AG08395 (cell line): Measurements from ENCODE around the gene DLG1.

Experiments
- DNase-seq: peaks from one replicate; pipeline ENCODE4 v3.0.0; 2012; ENCODE audit warnings: mixed read lengths, low spot score

DLG1 gene

DNA sequence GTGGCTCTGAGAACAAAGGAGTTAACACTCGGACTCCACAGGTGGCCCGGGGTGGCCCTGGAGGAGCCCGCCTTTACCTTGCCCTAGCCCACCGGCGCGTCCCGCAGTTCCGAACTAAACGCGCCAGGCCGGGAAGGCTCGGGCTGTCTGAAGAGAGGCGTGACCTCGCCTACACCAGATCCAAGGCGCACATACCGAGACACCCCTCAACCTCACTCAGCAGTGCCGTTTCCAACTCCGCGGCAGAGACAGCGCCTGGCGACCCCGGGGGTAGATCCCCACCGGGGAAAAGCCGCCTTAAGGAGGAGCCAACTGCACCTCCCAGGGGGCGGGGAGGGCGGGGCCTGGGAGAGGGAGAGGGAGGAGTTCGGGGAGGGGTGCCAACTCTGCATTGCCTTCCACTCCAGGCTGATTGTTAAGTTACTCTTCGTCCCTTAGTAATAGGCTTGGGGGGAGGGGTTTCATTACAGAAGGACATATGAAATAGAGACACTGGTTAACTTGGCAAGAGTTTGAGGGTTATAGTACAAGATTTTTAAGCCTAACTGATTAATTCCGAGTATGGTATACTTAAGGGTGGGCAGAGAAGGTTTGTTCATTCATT is at the start of gene DLG1:
Gene DLG1, minus strand, starts transcription at position 272 of the 604 bp plus-strand sequence. CDS start 1,408 bp downstream, outside the sequence.
- DNase-seq: peak; percentile 88

DNA sequence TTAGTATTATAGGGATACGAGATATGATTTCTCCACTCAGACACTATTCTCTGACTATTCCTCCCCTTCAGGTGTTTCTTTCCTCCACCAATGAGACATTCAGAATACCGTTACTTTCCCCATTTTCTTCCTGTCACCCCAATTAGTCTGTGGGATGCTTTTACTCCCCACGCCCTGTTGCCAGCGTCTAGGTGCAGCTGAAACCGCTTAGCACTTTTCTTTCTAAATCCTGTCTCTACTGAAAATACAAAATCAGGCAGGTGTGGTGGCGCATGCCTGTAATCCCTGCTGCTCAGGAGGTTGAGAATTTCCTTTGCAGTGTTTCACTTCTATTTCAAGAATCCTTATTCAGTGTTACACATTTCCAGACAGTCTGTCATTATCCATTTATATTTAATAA is 49.6 kb upstream of the DLG1 start:
- DNase-seq: no peak

DNA sequence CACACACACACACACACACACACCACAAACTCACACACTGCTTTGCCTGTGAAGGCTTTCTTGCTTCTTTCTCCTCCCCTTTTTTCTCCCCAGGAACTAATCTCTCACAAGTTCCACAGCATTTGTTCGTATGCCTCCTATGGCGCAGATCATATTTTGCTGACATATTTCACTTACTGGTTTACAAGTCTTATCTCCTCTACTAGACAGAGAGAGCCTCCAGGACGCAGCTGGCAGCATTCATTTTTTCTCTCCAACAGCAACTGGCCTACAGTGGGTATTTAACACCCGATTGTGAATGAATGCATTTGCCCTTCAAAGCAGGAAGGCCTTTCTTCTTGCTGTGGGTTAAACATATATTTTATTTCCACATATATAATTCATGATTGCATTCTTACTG is 47.0 kb upstream of the DLG1 start:
- DNase-seq: no peak

DNA sequence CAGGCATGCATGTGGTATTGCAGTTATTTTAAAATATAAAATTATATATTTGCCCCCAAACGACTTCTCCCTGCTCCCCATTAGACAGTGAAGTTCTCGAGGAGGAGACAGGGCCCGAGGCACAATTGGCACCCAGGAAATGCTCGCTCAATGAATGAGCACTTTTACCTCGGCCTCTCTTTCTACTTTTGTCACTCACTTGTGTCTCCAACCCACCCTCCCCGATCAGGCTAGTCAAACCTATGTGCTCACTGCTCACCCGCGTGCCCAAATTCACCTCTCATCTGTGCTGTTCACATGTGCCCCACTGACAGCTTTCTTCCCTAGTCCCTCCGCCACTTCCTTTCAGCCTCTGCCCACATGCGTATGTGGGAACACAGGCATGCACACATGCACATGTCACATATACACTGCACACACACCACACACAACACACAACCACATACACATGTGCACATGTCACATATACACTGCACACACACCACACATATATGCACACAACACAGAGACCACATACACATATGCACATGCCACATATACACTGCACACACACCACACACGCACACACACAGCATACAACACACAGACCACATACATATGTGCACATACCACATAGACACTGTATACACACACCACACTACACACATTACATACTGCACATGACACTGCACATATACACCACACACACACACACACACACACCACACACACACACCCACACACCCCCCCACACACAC is 46.3 kb upstream of the DLG1 start:
- no peak for DNase-seq

DNA sequence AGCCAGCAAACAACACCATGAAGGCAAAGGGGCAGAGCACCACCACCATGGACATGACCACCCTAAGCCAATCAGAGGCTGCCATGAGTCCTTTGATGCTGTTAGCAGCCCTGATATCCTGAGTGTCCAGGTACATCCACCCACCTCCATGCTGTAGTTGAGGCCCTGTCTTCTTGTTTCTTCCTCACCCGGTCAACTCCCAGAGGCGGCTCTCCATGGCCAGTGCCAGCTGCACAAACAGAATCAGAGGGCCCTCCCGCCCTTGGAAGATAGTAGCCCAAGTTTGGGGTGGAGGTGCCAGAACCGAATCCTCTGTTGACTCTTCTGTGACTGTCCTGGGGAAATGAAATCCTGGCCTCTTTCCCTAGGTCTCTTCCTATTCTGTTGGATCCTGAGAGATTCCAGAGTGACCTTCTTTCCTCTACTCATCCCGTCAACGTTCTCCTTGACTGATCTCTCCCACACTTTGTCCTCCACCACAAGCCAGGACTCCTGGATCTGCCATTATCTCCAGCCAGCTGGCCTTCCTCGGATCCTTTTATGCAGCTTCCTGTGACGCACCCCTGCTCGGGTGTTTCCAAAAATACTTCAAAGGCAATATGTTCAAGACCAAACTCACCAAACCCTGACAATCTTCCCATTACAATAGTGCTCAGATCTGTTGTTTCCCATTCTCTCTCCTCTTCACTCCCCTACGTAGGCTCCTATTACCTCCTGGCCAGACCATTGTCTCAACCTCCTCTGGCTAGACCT is 45.4 kb upstream of the DLG1 start:
- no peak for DNase-seq

DNA sequence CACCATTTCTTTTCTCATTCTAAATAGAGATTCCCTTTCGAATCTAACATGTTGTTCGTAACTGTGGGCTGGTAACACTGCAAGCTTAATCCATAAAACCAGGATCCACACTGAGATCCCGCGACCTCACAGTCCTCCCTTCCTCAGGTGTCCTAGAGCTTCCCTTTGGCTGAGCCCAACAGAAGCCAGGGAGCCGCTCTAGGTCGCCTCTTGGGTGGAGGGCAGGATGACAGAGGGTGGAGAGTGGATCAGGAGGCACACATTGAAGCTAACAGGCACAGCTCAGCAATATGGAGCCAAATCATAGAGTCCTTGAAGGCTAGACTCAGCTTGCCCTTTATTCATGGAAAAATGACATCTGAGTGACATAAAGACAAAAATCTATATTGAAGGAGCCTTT is 44.7 kb upstream of the DLG1 start:
- no peak for DNase-seq

DNA sequence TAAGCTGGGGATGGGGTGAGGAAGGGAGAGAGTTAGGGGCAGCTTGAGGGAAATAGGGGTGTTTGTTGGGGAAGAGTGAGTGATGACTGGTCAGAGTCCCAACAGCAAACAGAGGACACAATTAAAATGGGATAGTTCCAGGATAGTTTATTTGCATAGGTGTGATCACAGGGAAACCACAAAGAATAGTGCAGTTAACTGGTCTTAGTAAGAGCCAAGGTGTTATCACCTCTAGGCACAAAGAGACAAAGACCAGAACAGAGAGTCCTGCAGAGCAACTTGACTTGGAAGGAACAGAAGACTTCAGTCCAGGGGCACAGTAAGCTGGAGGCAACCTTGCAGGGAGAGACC is 42.1 kb upstream of the DLG1 start:
- no peak for DNase-seq

DNA sequence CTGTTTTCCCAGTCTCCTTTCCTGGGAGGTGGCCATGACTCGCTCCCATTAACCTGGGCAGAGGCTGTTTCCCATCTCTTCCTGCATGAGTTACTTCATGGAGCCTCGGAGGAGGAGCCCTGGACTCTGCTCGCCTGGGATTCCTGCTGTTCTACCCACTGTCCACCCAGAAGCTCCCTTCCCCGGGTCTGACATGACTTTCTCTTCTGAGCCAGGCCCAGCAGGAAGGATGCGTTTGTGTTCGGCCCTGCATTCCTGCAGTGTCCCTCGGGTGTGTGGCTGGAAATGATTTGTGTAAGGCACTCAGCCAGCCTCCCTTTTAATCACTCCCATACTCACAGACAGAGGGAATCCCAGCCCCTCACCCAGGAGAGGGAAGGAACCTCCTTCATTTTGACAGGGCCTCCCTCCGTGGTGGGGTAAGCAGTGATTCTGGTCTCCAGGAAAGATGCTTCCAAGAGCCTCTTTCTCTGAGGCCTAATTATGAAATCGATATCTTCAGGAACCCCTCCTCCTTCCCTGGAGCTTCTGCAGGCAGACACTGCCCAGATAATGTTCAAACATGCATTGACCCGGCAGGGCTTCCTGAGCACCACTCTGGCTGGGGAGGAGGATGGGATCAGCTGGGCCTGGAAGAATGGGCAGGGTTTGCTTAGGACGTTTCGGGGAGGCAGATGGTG is 41.6 kb upstream of the DLG1 start:
- peak; percentile 79 for DNase-seq

DNA sequence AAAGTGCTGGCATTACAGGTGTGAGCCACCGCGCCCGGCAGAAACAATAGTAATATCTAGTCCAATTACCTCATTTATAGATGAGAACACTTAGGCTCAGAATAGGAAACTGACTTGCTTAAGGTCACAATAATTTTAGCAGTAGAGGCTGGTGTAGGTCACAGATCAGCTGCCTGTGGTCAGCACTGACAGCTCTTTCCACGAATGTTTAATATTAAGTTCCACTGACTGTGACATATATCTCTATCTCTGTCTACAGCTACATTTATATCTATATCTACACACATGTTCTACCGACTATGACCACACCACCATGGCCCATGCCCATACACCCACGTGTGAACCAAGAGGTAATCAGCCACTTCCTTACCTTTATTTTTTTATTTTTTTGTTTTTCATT is 40.2 kb upstream of the DLG1 start:
- no peak for DNase-seq

DNA sequence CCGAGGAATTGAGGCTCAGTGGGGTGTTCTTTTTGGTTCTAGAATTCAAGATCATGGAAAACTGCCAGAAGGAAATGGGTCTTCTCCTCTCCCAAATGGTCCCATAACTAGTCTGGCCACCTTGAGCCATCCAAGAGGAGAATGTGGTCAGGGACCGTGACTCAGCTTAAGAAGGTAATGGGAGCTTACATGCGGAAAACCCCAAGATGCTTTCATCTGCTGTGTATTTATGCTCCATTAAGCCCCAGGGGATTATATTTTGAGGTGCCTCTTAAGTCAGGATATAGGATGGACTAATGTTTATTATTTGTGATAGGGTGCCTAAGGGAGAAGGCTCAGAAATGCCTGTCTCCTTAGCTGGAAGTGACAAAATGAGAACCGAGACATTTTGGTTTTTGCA is 39.2 kb upstream of the DLG1 start:
- DNase-seq: no peak

DNA sequence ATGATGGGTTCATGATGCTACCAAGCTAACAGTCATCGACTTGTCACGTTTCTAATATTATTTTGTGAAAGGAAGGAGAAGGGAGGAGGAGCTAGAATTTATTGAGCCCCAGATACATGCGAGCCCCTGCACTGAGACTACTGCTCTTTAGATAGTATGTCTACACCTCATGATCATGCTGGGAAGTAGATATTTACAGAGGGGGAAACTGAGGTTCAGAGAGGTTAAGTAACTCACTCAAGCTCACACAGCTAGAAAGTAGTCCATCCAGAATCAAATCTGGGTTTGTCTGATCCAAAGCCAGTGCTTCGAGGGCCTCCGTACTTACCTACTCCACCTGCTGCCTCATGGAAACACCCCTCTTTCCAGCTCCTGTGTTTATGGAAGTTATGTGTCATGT is 38.8 kb upstream of the DLG1 start:
- DNase-seq: no peak

DNA sequence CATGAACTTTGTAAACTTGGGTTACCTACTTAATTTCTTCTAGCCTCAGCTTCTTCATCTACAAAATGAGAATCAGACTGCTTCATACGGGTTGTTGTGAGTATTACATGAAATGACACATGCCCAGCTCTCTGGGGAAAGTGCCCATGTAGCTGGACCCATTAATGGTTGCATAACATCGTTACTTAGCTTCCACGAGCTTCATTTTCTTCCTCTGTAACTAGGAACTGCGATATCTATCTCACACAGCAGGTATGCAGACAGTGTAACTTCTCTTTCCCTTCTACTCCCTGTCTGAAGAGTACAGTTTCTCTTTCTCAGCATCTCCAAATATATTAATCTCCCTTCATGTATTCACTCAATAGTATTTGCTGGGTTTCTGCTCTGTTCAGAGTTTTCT is 37.9 kb upstream of the DLG1 start:
- DNase-seq: no peak

DNA sequence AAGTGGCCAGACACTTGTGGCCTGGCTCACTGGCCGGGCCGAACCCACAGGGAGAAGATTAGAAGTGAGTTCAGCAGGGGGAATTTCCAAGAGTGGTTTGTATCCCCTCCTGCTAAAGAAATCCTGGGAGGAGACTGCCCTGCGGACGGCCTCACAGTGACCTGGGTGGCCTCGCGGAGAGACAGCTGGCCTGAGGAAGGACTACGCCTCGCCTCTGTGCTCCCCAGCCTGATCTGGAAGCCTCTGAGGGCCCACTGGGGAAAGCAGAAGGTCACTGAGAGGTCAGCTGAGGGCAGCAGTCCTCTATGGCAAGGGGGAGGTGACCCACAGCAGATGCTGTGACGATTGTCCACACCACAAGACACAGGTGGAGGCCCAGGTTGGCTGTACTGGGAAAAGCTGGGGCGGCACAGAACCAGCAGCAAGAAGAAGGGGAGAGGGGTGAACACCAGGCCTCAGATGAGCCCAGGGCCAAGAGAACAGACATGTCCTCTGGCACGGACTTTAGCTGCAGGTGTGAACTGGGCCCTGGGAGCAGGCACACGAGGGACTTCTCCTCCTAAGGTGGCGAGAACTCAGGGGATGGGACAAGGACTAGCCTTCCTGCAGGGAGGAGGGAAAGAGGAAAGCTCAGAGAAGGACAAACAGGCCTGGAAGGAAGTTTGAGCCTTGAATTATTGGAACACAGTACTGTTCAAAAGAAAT is 37.2 kb upstream of the DLG1 start:
- no peak for DNase-seq

DNA sequence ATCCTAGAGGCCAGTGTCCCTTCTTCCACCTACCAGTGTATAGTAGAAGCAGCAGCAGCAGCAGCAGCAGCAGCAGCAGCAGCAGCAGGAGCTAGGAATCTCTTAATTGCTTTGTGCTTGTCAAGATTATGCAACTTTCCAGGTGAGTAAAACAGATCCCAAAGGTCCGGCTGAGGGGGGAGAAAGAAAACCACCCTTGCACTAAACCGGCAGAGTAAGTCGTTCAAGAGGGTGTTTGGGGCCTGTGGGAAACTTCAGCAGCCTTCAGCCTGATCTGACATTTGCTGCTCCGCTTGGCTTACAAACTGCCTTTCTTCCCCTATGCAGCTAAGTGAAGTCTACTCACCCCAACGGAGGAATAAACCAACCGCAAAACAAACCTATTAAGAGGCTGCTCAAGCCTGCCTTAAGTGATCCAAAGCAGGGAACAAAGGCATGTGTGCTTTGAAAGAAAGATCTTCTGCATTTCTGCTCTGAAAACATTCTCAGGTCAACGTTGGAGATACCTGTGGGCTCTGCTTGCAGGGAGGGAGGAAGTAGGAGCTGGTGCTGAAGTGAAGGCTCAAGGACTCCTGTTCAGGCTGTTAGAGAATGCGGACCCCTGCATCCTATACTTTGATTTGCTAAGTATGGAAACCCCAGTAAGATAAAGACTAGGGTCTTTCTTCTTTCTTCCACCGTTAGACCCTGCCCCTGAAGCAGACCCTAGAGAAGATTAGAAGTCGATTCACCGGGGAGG is 35.7 kb upstream of the DLG1 start:
- no peak for DNase-seq

DNA sequence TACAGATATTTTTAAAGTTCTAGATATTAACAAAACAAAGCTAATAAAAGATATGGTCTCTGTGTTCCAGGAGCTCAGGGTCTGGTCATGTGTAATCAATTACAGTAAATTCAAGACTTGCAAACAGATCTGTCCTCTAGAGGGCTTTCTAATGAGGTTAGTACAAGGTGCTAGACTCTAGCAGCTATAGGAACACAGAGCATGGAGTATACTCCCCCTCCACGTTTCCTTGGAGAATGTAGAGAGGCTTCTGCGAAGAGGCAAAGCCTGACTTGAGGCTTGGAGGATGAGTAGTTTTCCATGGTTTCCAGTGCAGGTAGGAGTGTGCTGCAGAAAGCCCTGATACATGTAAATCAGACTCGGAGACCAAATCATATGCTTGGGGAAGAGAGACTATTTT is 32.7 kb upstream of the DLG1 start:
- DNase-seq: peak; percentile 40

DNA sequence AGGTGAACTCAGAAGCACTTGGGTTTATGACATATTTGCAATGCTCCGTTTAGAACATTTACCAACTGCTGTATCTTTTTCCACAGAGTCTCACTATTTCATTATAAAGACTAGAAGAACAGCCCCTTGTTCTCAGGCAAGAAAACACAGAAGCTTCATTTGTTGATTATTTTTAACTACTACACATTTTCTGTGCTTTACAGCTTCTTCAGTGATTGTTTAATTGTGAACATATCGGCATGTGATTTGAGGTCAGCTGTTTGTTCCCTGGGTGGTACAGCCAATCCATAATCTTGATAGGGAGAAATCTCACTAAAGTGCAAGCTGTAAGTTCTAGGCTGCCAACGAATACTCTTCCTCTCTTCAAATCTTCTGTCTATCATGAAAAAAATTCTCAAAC is 31.0 kb upstream of the DLG1 start:
- DNase-seq: no peak

DNA sequence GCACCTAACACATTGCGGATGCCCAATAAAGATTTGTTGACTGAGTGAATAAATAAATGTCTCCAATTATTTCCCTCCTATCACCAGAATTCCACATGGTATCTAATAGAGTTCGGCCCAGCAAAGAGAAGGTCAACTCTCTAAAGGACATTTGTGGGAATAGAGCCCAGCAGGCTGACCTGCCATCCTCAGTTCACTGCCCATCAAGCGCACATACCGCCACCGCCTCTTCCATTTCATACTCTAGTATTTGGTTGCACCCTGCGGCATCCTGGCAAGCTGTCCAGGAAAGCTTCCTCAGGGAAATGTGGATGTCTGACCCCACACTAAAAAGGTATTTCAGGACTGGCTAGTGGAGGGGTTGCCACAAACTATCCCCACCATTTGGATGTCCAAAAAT is 29.8 kb upstream of the DLG1 start:
- DNase-seq: no peak

DNA sequence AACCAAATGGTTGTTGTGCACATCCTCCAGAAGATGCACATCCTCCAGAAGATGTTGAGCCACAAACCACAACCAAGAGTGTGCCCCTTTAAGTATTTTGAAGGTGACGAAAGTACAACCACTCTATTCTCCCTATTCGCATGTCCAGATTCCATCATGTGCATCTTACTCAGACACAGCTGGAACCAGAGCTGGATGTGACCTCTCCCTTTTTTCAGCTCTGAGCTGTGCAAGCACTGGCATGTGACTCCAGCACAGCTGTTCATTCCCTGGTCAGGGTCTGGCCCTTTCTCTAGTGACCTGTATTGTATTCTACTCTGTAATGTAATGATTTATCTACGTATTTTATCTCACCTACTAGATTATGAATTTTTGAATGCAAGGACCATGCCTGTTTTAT is 29.3 kb upstream of the DLG1 start:
- peak; percentile 20 for DNase-seq

DNA sequence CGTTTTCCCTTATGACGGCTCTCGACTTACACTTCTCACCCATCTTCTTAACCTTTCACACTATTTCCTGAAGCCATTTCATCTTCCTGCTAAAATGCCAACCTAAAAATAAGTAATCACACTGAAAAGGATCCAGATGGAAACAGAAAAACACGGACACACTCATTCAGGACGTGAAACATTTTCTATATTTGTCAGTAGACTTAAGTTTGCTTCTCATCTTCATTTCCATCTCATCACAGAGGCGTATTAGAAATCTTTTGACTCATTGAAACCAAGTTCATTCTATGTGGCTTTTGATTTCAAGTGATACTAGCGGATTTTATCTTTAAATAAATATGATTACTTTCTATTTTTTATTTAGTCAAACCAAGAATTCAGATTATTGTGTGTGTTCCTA is 27.4 kb upstream of the DLG1 start:
- DNase-seq: no peak

DNA sequence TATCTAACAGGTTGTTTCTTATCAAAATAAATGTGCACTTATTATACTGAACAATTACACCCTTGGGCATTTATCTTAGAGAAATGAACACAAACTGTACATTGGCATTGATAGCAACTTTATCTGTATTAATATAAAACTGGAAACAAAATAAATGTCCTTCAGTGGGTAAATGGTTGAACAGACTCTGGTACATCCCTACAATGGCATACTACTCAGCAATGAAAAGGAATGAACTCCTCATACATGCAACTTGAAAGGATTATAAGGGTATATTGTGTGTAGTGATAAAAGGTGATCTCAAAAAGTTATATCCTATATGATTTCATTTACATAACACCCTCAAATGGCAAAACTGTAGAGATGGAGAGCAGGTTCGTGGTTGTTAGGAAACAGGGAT is 23.7 kb upstream of the DLG1 start:
- no peak for DNase-seq

DNA sequence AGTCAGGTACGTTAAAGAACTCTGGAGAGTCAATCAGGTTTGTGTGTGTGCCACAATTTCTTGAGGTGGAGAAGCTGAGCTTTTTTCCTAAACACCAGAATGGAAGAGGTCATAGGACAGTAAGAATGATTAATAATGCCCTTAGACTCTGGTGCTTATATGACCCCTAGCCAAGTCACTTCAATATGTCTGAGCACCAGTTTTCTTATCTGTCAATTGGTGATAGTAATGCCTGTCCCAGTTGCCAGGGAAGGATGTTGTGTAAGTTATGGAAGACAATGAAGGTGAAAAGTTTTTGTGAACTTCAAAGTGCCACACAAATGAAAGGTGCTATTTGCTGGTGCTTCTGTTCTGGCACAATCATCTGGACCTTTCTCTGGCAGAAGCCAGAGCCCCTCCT is 22.2 kb upstream of the DLG1 start:
- DNase-seq: no peak
